DMS53 (cell line): Measurements from ENCODE around the gene CSF1R.
"Not testable (repeated sequence)": the region's sequence is repeated elsewhere in the genome, so short reads cannot be mapped to it uniquely, and the experiment has no call there.

ENCODE experiments used
- DNase-seq: peaks from one replicate; lab custom pipeline; 2025; lab: John Stamatoyannopoulos, UW

Gene CSF1R

DNA sequence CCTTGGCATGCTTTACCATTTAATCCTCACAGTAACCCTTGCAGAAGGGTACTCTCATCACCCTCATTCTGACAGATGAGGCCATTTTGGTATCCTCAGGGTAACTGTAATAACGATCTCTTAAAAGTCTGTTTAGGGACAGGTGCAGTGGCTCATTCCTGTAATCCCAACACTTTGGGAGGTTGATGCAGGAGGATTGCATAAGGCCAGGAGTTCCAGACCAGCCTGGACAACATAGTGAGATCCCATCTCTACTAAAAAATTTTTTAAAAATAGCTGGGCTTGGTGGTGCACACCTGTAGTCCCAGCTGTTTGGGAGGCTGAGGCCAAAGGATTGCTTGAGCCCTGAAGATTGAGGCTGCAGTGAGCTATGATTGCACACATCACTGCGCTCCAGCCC is 31.8 kb downstream of the CSF1R start:
- DNase-seq = no peak

GRCh38 chr5:150053713-150054392 is 32.5 kb downstream of the CSF1R start:
- no peak for DNase-seq

GRCh38 chr5:150052956-150053712 is 33.2 kb downstream of the CSF1R start:
- peak; percentile 44 for DNase-seq

GRCh38 chr5:150052226-150052955 is 34.0 kb downstream of the CSF1R start:
- no peak for DNase-seq

DNA sequence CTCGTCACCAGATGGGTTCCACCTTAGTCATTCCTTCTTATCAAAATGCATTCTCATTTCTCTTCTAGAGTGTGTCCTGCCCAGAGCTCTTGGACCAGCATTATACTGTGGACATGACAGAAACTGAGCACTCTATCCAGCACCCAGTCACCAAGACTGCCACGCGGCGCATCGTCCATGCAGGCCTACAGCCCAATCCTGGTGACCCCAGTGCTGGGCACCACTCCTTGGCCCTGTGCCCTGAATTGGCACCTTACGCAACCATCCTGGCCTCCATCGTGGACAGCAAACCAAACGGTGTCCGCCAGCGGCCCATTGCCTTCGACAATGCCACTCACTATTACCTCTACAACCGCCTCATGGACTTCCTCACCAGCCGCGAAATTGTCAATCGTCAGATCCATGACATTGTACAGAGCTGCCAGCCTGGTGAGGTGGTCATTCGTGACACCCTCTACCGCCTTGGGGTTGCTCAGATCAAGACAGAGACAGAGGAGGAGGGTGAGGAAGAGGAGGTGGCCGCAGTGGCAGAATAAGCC is 34.6 kb downstream of the CSF1R start:
- DNase-seq = no peak

DNA sequence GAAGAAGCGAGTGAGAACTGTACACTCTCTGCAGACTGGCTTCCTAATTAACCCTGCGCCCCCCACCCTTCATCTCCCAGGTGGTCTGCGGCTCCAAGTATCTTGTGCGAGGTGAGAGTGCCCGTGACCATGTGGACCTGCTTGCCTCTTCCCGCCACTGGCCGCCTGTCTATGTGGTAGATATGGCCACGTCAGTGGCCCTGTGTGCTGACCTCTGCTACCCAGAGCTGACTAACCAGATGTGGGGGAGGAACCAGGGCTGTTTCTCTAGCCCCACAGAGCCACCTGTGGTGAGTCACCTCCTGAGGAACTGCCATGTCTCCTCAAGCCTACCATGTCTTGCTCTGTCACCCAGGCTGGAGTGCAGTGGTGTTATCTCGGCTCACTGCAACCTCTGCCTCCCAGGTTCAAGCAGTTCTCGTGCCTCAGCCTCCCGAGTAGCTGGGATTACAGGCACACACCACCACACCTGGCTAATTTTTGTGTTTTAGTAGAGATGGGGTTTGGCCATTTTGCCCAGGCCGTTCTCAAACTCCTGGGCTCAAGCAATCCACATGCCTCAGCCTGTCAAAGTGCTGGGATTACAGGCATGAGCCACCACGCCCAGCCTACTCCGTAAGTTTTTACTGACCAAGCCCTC is 36.1 kb downstream of the CSF1R start:
- DNase-seq = not testable (repeated sequence)

DNA sequence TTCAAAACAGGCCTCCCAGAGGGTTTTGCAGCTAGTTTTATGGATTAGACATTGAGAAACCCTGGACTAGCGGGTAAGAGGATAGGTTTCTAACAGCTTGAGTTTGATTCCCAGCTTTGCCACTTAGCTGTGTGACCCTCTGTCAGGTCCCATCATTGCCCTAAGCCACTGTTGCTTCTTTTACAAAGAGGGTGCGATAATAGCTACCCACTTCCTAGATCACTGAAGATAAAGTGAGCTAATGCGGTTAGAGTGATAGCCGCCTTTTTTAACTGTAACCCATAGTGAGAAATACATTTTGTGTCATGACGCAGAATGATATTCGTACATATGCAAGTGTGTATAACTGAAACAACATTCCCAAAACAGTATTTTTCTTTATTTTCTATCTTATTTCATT is 40.3 kb downstream of the CSF1R start:
- no peak for DNase-seq

- peak; percentile 44 for DNase-seq
These were observed 40.8 kb downstream of the CSF1R start for GRCh38 chr5:150045549-150045948.

DNA sequence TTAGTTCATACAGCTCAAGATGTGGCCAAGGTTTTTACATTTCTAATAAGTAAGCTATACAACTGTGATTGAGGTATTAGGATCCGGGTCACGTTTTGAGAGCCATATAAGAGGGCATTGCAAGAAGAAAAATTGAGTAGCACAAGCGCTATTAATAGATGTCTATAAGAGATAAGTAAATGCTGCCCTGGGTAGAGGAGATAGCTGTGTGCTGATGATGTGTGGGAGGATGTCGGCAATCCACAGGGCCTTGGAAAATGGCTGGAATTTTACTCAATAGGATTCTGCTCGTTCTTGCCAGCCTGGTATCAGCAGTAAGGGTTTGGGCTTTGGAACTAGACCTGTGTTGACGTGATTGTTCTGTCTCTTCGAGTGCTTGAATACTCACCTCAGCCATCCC is 41.6 kb downstream of the CSF1R start:
- no peak for DNase-seq

- no peak for DNase-seq
These were observed 42.0 kb downstream of the CSF1R start for GRCh38 chr5:150044329-150044681.

DNA sequence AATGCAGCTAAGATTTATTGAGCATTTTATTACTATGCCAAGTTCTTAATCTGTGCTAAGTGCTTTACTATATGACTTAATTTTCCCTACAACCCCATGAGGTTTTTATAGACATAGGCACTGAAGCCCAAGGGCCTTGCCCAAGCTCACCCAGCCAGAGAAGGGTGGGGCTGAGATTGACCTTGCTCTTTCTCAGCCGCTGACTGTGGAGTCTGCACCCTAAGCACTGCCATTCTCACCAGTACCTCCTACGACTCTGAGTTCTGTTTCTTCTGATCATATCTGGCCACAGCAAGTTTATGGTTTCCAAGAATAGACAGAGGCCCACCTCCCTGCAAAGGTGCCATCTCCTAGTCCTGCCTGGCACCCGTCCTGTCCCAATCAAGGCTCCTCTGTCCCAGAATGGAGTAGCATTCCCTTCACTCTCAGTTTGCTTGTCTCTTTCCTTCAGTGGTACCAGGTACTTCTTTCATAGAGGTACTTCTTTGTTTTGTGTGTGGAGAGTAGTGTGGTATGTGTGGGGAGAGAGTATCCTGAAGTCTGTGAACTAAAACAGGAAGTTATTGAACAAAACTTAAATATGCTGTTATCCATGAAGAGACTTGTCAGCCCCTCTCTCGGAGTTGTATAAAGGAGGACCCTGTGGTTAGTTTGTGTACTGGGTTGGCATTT is 42.6 kb downstream of the CSF1R start:
- no peak for DNase-seq

GRCh38 chr5:150042459-150042858 is 43.9 kb downstream of the CSF1R start:
- no peak for DNase-seq

- DNase-seq = no peak
These were observed 47.8 kb downstream of the CSF1R start for GRCh38 chr5:150038547-150038946.

DNA sequence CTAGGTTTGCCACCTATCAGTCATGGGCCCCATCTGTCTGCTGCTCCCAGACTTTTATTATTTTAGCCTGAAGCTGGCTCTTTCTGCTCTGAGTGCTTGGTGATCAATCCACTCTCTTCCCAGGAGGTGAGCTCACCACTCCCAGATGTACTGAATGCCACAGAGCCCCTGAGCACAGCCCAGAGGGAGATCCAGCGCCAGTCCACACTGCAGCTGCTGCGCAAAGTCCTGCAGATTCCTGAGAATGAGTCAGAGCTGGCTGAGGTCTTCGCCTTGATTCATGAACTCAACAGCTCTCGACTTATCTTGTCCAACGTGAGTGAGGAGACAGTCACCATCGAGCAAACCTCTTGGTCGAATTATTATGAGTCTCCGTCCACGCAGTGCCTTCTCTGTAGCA is 49.8 kb downstream of the CSF1R start:
- no peak for DNase-seq

- no peak for DNase-seq
These were observed 51.0 kb downstream of the CSF1R start for GRCh38 chr5:150035139-150035895.

DNA sequence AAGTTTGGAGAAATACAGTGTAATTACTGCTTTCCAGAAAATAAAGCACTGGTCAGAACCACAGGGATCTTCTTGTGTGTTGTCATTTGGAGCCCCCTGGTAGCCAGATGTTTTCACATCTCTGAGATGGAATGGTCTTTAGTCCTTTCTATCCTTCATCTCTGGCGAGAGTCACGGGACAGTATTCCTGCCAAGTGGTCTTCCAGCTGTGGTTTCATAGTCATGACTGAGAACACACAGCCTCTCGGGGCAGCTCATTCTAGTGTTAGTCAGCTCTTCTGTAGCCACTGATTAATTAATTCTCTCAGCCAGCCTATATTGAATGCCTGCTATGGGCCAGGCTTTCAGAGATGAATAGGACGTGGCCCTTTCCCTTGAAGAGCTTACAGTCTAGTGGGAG is 51.7 kb downstream of the CSF1R start:
- no peak for DNase-seq

- no peak for DNase-seq
These were observed 53.0 kb downstream of the CSF1R start for GRCh38 chr5:150033334-150033733.

DNA sequence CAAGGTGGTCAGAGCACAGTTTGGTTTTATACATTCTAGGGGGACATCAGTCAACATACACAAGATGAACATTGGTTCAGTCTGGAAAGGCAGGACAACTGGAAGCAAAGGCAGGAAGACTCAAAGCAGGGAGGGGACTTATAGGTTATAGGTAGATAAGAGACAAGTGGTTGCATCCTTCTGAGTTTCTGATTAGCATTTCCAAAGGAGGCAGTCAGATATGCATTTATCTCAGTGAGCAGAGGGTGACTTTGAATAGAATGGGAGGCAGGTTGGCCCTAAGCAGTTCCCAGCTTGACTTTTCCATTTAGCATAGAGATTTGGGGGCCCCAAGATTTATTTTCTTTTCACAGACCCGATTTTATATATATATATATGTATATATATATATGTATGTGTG is 58.3 kb downstream of the CSF1R start:
- DNase-seq = not testable (repeated sequence)

- DNase-seq = no peak
These were observed 59.6 kb downstream of the CSF1R start for GRCh38 chr5:150026682-150027172.

- DNase-seq = no peak
These were observed 61.9 kb downstream of the CSF1R start for GRCh38 chr5:150024346-150024984.
